D721Med (cell line): ENCODE data around the gene TUBA3C.
"Not testable (repeated sequence)": the region's sequence is repeated elsewhere in the genome, so short reads cannot be mapped to it uniquely, and the experiment has no call there.

Experiments
- DNase-seq: peaks from one replicate; pipeline ENCODE4 v3.0.0; 2011; ENCODE audit warnings: low spot score; ENCODE audit not compliant: insufficient read length
- FAIRE-seq: peaks from 2 replicates; lab custom pipeline; 2011; peaks lifted over from hg19 to GRCh38; lab: Jason Lieb, UNC
- CTCF ChIP-seq: IDR thresholded peaks from 2 replicates; pipeline ENCODE4 v1.5.1; 2012; ENCODE audit warnings: mild to moderate bottlenecking, control low read depth; ENCODE audit not compliant: insufficient read depth; ENCODE audit errors: missing control alignments

TUBA3C gene

GRCh38 chr13:19182536-19182935 lies 912 bp upstream of the TUBA3C start:
- FAIRE-seq (no peak), DNase-seq (no peak)
- no peak for TF ChIP-seq CTCF

GRCh38 chr13:19181021-19181620 lies 503 bp downstream of the TUBA3C start:
- TF ChIP-seq CTCF, result no peak
- no peak for DNase-seq
- FAIRE-seq, result no peak

- no peak for DNase-seq
- no peak for FAIRE-seq
- no peak for TF ChIP-seq CTCF
These were observed 1.7 kb downstream of the TUBA3C start for GRCh38 chr13:19179916-19180315.

- no peak for FAIRE-seq
- DNase-seq, result no peak
- TF ChIP-seq CTCF, result no peak
These were observed 2.6 kb downstream of the TUBA3C start for GRCh38 chr13:19178901-19179593.

DNA sequence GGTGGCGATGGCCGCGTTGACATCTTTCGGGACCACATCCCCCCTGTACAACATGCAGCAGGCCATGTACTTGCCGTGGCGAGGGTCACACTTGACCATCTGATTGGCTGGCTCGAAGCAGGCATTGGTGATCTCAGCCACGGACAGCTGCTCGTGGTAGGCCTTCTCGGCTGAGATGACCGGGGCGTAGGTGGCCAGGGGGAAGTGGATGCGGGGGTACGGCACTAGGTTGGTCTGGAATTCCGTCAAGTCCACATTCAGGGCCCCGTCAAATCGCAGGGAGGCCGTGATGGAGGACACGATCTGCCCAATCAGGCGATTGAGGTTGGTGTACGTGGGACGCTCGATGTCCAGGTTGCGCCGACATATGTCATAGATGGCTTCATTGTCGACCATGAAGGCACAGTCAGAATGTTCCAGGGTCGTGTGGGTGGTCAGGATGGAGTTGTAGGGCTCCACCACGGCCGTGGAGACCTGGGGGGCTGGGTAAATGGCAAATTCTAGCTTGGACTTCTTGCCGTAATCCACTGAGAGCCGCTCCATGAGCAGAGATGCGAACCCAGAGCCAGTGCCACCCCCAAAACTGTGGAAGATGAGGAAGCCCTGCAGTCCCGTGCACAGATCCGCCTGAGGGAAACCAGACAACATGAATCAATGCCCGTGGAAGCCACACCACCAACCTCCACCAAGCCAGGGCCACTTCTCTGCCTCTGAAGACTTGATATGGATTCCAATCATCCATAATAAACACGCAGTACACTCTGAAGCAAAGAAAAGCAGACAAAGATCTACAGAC lies 4.4 kb downstream of the TUBA3C start:
- FAIRE-seq, DNase-seq: not testable (repeated sequence)

DNA sequence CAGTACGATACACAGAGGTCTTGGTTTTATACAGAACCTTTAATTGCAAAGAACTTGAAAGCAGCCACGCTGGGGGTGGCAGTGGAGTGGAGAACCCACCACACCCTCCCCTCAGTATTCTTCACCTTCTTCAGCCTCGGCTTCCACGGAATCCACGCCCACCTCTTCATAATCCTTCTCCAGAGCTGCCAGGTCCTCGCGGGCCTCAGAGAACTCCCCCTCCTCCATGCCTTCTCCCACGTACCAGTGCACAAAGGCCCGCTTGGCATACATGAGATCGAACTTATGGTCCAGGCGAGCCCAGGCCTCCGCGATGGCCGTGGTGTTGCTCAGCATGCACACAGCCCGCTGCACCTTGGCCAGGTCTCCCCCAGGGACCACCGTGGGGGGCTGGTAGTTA lies 7.9 kb downstream of the TUBA3C start:
- FAIRE-seq (no peak), DNase-seq (no peak)
- TF ChIP-seq CTCF, result no peak

GRCh38 chr13:19172647-19173030 lies 9.0 kb downstream of the TUBA3C start:
- DNase-seq (no peak), FAIRE-seq (no peak)
- TF ChIP-seq CTCF, result no peak
